HG03025 (cell line): Measurements from ENCODE around the gene PCBP2.
A peak's percentile ranks its signal among the peaks of the same experiment; 100 is the strongest.

Source experiments
- ATAC-seq: cut with Tn5 transposase; IDR thresholded peaks from one replicate; pipeline ENCODE4 v1.9.1; 2021; ENCODE audit warnings: mild to moderate bottlenecking, moderate library complexity; ENCODE audit not compliant: unreplicated experiment, low FRiP score

The PCBP2 gene

GRCh38 chr12:53492188-53492587, 40.3 kb downstream of the PCBP2 start:
- ATAC-seq: no peak

GRCh38 chr12:53492830-53493609, 41.1 kb downstream of the PCBP2 start:
- peak; percentile 91 for ATAC-seq

GRCh38 chr12:53493610-53494391, 41.9 kb downstream of the PCBP2 start:
- ATAC-seq: no peak

GRCh38 chr12:53495903-53496751, 44.2 kb downstream of the PCBP2 start:
- no peak for ATAC-seq

- no peak for ATAC-seq
Observed at GRCh38 chr12:53496752-53497032, 44.8 kb downstream of the PCBP2 start.

GRCh38 chr12:53497461-53497860, 45.6 kb downstream of the PCBP2 start:
- ATAC-seq: no peak

GRCh38 chr12:53498235-53498630, 46.3 kb downstream of the PCBP2 start:
- no peak for ATAC-seq

GRCh38 chr12:53499266-53500141, 47.6 kb downstream of the PCBP2 start, which contains the start of gene MAP3K12:
Gene MAP3K12, minus strand, starts transcription at chr12:53499458. Its CDS starts 12,067 bp downstream, at chr12:53487391.
- ATAC-seq: no peak

- ATAC-seq: no peak
Observed at GRCh38 chr12:53500142-53500775, 48.4 kb downstream of the PCBP2 start.

GRCh38 chr12:53500776-53501614, 49.1 kb downstream of the PCBP2 start, which contains the start of gene TARBP2:
Gene TARBP2, plus strand, starts transcription at chr12:53501283. Its CDS starts 126 bp downstream, at chr12:53501409.
- peak; percentile 80 for ATAC-seq

GRCh38 chr12:53501615-53502181, 49.8 kb downstream of the PCBP2 start:
- ATAC-seq: no peak

- ATAC-seq: no peak
Observed at GRCh38 chr12:53502331-53502730, 50.4 kb downstream of the PCBP2 start.

- no peak for ATAC-seq
Observed at GRCh38 chr12:53502983-53503728, 51.3 kb downstream of the PCBP2 start.

- ATAC-seq: no peak
Observed at GRCh38 chr12:53504004-53504920, 52.4 kb downstream of the PCBP2 start.

- ATAC-seq: no peak
Observed at GRCh38 chr12:53505086-53505485, 53.2 kb downstream of the PCBP2 start.
